ENCODE results near the gene CHRNA4. TPM values are rescaled to one million over a fixed set of nuclear protein-coding genes. Genes with fewer than 3 reads are reported as not detected.

The CHRNA4 gene
- total and polyA plus RNA-seq, 11 donors, result 0.06 to 1.5 (median 0.37) TPM; not detected in 5

DNA sequence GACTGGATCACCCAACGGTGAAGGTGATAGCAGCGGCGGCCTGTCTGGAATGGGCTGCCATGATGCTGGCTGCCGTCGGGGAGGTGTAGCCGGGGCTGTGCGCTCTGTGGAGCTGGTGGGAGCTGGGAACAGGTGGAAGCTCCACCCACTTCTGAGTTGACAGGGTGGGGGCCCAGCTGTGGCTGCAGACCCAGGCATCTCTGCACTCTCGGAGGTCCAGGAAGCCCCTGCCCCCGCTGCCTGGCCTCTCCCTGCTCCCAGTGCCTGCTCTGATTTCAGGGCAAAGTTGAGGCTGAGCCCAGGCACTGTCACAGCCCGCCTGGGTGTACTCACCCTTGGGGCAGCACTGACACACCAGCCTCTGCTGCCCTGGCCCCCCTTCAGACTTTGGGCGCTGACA lies 18.1 kb upstream of the CHRNA4 start:
- TF ChIP-seq POLR2A (IDR thresholded peaks at IDR 0.05), result no peak
- TF ChIP-seq, protein P1, sequence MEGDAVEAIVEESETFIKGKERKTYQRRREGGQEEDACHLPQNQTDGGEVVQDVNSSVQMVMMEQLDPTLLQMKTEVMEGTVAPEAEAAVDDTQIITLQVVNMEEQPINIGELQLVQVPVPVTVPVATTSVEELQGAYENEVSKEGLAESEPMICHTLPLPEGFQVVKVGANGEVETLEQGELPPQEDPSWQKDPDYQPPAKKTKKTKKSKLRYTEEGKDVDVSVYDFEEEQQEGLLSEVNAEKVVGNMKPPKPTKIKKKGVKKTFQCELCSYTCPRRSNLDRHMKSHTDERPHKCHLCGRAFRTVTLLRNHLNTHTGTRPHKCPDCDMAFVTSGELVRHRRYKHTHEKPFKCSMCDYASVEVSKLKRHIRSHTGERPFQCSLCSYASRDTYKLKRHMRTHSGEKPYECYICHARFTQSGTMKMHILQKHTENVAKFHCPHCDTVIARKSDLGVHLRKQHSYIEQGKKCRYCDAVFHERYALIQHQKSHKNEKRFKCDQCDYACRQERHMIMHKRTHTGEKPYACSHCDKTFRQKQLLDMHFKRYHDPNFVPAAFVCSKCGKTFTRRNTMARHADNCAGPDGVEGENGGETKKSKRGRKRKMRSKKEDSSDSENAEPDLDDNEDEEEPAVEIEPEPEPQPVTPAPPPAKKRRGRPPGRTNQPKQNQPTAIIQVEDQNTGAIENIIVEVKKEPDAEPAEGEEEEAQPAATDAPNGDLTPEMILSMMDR (IDR thresholded peaks at IDR 0.05), result no peak
- H3K4me3 ChIP-seq, result no peak overlapping the region
- WGBS, 4 donors, result 72 to 82% (median 78%) methylated on average over 8 to 11 of the region's 11 CpGs
- peaks cover 11 to 78% (median 29%) of the 10 kb centered on the region in 9 donors for H3K27me3 ChIP-seq
- H3K9me3 ChIP-seq, result no peaks in the 10 kb centered on the region
- no peak overlapping the region for H3K27ac ChIP-seq
- DNase-seq, result no peak
- H3K4me1 ChIP-seq, result peaks cover 0 to 4% (median 0%) of the 10 kb centered on the region in 12 donors
- intact Hi-C loops (cut with DNase I), result no loop called here
- ATAC-seq, result no peak
- no peaks in the 10 kb centered on the region for H3K36me3 ChIP-seq

DNA sequence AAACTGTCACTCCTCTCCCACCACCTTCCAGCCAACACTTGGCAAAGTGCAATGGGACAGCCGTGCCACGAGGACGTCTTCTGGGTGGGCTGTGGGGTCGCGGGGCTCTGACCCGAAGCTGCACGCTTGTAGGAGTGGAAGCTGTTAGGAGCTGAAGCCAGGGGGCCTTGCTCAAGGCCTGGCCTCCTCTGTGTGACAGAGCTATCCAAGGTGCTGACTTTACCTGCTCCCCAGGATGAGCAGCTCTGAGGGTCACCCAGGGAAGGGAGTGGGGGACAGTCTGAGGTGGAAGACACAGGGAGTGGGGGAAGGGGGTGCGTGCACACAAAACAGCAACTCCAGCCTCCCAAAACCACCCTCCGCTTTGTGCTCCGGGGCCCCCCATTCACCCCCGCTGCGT lies 17.5 kb upstream of the CHRNA4 start:
- Histone ChIP-seq H3K27me3 (peaks cover 11 to 82% (median 30%) of the 10 kb centered on the region in 9 donors), H3K9me3 (no peaks in the 10 kb centered on the region), H3K4me1 (peaks cover 0 to 4% (median 0%) of the 10 kb centered on the region in 12 donors), H3K27ac (no peak overlapping the region), H3K36me3 (no peaks in the 10 kb centered on the region), H3K4me3 (no peak overlapping the region)
- TF ChIP-seq, protein P1 (IDR thresholded peaks at IDR 0.05), result peak in 1 of 12 donors; percentile 4
- TF ChIP-seq POLR2A (IDR thresholded peaks at IDR 0.05), result no peak
- DNase-seq (no peak), ATAC-seq (no peak)
- WGBS, 4 donors, result 57 to 70% (median 63%) methylated on average over 12 of the region's 12 CpGs
- intact Hi-C loops (cut with DNase I), result no loop called here

DNA sequence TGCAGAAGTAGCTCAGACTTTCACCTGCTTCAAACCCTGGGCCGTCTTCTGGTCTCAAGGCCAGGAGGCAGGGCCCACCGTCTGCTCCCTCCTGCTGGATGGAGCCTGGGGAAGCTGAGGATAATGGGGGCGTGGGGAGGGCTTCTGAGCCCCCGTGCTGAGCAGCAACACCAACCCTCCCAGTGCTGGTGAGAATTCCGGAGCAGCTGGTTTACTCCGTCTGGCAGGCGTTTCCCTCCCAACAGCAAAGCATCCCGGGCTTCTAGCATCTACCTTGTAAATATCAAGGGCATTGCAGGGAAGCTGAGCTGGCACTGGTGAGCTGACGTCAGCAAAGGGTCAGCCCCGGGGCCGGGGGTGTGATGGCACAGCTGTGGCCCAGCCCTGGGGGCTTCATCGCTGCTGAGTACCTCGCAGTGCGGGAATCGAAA lies 16.8 kb upstream of the CHRNA4 start:
- Histone ChIP-seq H3K4me3 (no peak overlapping the region), H3K9me3 (no peaks in the 10 kb centered on the region), H3K27ac (no peak overlapping the region), H3K27me3 (peaks cover 11 to 82% (median 30%) of the 10 kb centered on the region in 9 donors), H3K36me3 (no peaks in the 10 kb centered on the region), H3K4me1 (peaks cover 0 to 4% (median 0%) of the 10 kb centered on the region in 12 donors)
- WGBS, 4 donors, result 36 to 48% (median 45%) methylated on average over 7 to 15 of the region's 15 CpGs
- no peak for DNase-seq
- no peak for ATAC-seq
- TF ChIP-seq, protein P1 (IDR thresholded peaks at IDR 0.05), result no peak
- intact Hi-C loops (cut with DNase I), result no loop called here

DNA sequence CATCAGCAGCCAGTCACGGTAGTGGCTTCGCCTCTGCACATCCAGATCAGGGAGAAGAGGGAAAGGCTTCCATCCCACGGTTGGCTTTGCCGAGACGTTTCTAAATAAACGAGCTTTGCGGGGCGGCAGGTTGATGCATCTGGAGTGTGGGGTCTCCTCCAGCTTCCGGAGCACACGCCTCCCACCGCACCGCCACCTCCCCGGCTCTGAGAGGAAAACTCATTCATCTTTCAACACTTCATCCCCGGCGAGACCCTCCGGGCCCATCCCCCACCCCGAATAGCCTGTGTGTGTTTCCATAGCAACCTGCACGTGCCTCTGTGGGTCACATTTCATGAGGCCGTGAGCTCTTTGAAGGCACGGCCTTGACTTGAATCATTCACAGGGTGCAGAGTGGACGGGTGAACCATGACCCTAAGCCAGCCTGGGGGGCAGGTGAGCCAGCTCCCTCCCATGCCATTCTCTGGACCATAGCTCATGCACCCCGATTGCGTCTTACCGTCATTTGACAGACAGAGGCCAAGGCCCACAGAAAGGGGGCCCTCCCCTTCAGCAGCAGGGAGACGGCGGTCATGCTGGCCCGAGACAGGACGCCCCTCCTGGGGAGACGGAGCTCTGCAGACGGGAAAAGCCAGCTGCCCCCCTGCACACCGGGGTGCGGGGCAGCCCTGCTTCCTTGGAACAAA lies 16.2 kb upstream of the CHRNA4 start:
- H3K27ac ChIP-seq, result no peak overlapping the region
- no peak for ATAC-seq
- intact Hi-C loops (cut with DNase I), result no loop called here
- WGBS, 4 donors, result 9 to 21% (median 17%) methylated on average over 24 to 32 of the region's 32 CpGs
- no peaks in the 10 kb centered on the region for H3K9me3 ChIP-seq
- no peak for TF ChIP-seq POLR2A (IDR thresholded peaks at IDR 0.05)
- TF ChIP-seq, protein P1 (IDR thresholded peaks at IDR 0.05), result no peak
- H3K36me3 ChIP-seq, result no peaks in the 10 kb centered on the region
- peaks cover 11 to 83% (median 28%) of the 10 kb centered on the region in 9 donors for H3K27me3 ChIP-seq
- DNase-seq, result no peak
- peaks cover 0 to 4% (median 0%) of the 10 kb centered on the region in 12 donors for H3K4me1 ChIP-seq
- H3K4me3 ChIP-seq, result no peak overlapping the region
